ENCODE results near the gene SPINK5.

GRCh38 chr5:148172377-148172776 lies 108.6 kb downstream of the SPINK5 start:
- TF ChIP-seq CTCF (IDR thresholded peaks at IDR 0.05) (no peak), POLR2A (IDR thresholded peaks at IDR 0.05) (no peak)

Data from thyroid gland (tissue), 4 donors.